GM23338 (cell line): ENCODE data around the gene MYH6. TPM values are rescaled to one million over a fixed set of nuclear protein-coding genes. Genes with fewer than 3 reads are reported as not detected.

ENCODE experiments used
- ATAC-seq: fragments of 200-7000 bp; cut with Tn5 transposase; 3 replicates; pipeline ENCODE4 v1.9.1; 2020
- DNase-seq: peaks from one replicate; pipeline ENCODE4 v3.0.0-alpha.2; 2015; ENCODE audit warnings: low spot score
- H2AFZ ChIP-seq: fragments of 200-600 bp; sonication (generic); 2 replicates; pipeline ENCODE4 v1.8.0; 2016; ENCODE audit warnings: antibody characterized with exemption, mild to moderate bottlenecking, moderate library complexity
- H3F3A ChIP-seq: fragments of 200-600 bp; sonication (generic); replicated peaks from 2 replicates; pipeline ENCODE4 v1.8.0; 2017; ENCODE audit warnings: antibody characterized with exemption, mixed run types, low read depth
- H3K27ac ChIP-seq: fragments of 200-600 bp; sonication (generic); 2 replicates; pipeline ENCODE4 v1.6.1; 2016; ENCODE audit warnings: low read depth
- H3K27me3 ChIP-seq: fragments of 200-600 bp; sonication (generic); 2 replicates; pipeline ENCODE4 v1.8.0; 2016; ENCODE audit warnings: mild to moderate bottlenecking, mixed run types, moderate library complexity; ENCODE audit not compliant: insufficient read depth
- H3K36me3 ChIP-seq: fragments of 200-600 bp; sonication (generic); 2 replicates; pipeline ENCODE4 v1.8.0; 2016; ENCODE audit warnings: mild to moderate bottlenecking; ENCODE audit not compliant: insufficient read depth
- H3K4me1 ChIP-seq: fragments of 200-600 bp; sonication (generic); 2 replicates; pipeline ENCODE4 v1.8.0; 2016; ENCODE audit warnings: mild to moderate bottlenecking, moderate library complexity; ENCODE audit not compliant: insufficient read depth
- H3K4me2 ChIP-seq: fragments of 200-600 bp; sonication (generic); 2 replicates; pipeline ENCODE4 v1.7.1; 2017; ENCODE audit warnings: mixed run types
- H3K4me3 ChIP-seq: fragments of 200-600 bp; sonication (generic); 2 replicates; pipeline ENCODE4 v1.6.1; 2016; ENCODE audit warnings: mixed run types
- H3K79me2 ChIP-seq: fragments of 200-600 bp; sonication (generic); replicated peaks from 2 replicates; pipeline ENCODE4 v1.8.0; 2017; ENCODE audit warnings: mild to moderate bottlenecking; ENCODE audit not compliant: insufficient read depth
- H3K9me2 ChIP-seq: fragments of 200-600 bp; sonication (generic); 2 replicates; pipeline ENCODE4 v1.8.0; 2017; ENCODE audit not compliant: insufficient read depth
- H4K20me1 ChIP-seq: fragments of 200-600 bp; sonication (generic); replicated peaks from 2 replicates; pipeline ENCODE4 v1.8.0; 2017; ENCODE audit warnings: mild to moderate bottlenecking; ENCODE audit not compliant: insufficient read depth
- H3K27ac Mint-ChIP-seq: 2 replicates; pipeline ENCODE4 v1.8.0; 2020; ENCODE audit warnings: inconsistent platforms, mild to moderate bottlenecking, moderate library complexity, mixed read lengths
- H3K27me3 Mint-ChIP-seq: 3 replicates; pipeline ENCODE4 v1.8.0; 2022; ENCODE audit warnings: low read depth, mild to moderate bottlenecking, moderate library complexity, mixed read lengths, inconsistent platforms; ENCODE audit not compliant: insufficient read depth, poor library complexity
- H3K36me3 Mint-ChIP-seq: 3 replicates; pipeline ENCODE4 v1.8.0; 2021; ENCODE audit warnings: low read depth, mild to moderate bottlenecking, inconsistent platforms, moderate library complexity, mixed read lengths
- H3K4me1 Mint-ChIP-seq: 3 replicates; pipeline ENCODE4 v1.8.0; 2020; ENCODE audit warnings: mild to moderate bottlenecking, inconsistent platforms, mixed read lengths
- H3K4me3 Mint-ChIP-seq: 3 replicates; pipeline ENCODE4 v1.8.0; 2021; ENCODE audit warnings: moderate library complexity, mild to moderate bottlenecking, inconsistent platforms, mixed read lengths
- H3K9me3 Mint-ChIP-seq: 3 replicates; pipeline ENCODE4 v1.8.0; 2020; ENCODE audit warnings: moderate library complexity, mild to moderate bottlenecking, inconsistent platforms, mixed read lengths
- CREB1 ChIP-seq: fragments of 250-450 bp; sonication (Bioruptor Pico); IDR thresholded peaks from 2 replicates; pipeline ENCODE4 v1.5.0; 2020; ENCODE audit warnings: low read depth, mild to moderate bottlenecking, moderate library complexity
- EZH2 ChIP-seq: fragments of 200-600 bp; sonication (generic); IDR thresholded peaks from one replicate; pipeline ENCODE4 v1.8.0; 2017; ENCODE audit warnings: antibody characterized with exemption, mild to moderate bottlenecking, low read depth; ENCODE audit not compliant: unreplicated experiment
- EZH2phosphoT487 ChIP-seq: fragments of 200-600 bp; sonication (generic); IDR thresholded peaks from one replicate; pipeline ENCODE4 v1.8.1; 2018; ENCODE audit warnings: antibody characterized with exemption; ENCODE audit not compliant: unreplicated experiment
- JUNB ChIP-seq: IDR thresholded peaks from one replicate; pipeline ENCODE4 v1.6.1; 2016; ENCODE audit warnings: antibody characterized with exemption; ENCODE audit not compliant: unreplicated experiment
- NANOG ChIP-seq: IDR thresholded peaks from 2 replicates; pipeline ENCODE4 v1.6.1; 2016; ENCODE audit warnings: antibody characterized with exemption, borderline replicate concordance
- POLR2AphosphoS5 ChIP-seq: IDR thresholded peaks from 2 replicates; pipeline ENCODE4 v1.6.1; 2016; ENCODE audit warnings: antibody characterized with exemption, low read depth
- STAT1 ChIP-seq: IDR thresholded peaks from one replicate; pipeline ENCODE4 v1.6.1; 2016; ENCODE audit warnings: antibody characterized with exemption; ENCODE audit not compliant: unreplicated experiment
- ZNF114 ChIP-seq: fragments of 250-450 bp; sonication (Bioruptor Pico); IDR thresholded peaks from 2 replicates; pipeline ENCODE4 v1.5.0; 2020; ENCODE audit warnings: mild to moderate bottlenecking, moderate library complexity
- ZNF331 ChIP-seq: fragments of 250-450 bp; sonication (Bioruptor Pico); IDR thresholded peaks from 2 replicates; pipeline ENCODE4 v1.5.0; 2020; ENCODE audit warnings: low read depth, mild to moderate bottlenecking, moderate library complexity
- polyA plus RNA-seq: library from polyadenylated mRNA; unstranded; fragments of >200 nt; fragmentation: Nextera tagmentation; extraction: Ambion mirVana; gene quantifications from 2 replicates; pipeline ENCODE4 v1.2.1, GENCODE V29; 2016
- total RNA-seq: library from RNA; depleted of rRNA; stranded (reverse); fragments of >200 nt; shearing (Covaris generic); gene quantifications from 2 replicates; pipeline ENCODE4 v1.2.3, GENCODE V29; 2014
- TF ChIP-seq, protein P1 (sequence below): IDR thresholded peaks from one replicate; pipeline ENCODE4 v1.6.1; 2018; ENCODE audit warnings: antibody characterized with exemption; ENCODE audit not compliant: unreplicated experiment
- TF ChIP-seq, protein P2 (sequence below): fragments of 250-450 bp; sonication (Bioruptor Pico); IDR thresholded peaks from 2 replicates; pipeline ENCODE4 v1.5.0; 2020; ENCODE audit warnings: mild to moderate bottlenecking, moderate library complexity
- TF ChIP-seq, protein P3 (sequence below): IDR thresholded peaks from 2 replicates; pipeline ENCODE4 v1.6.1; 2016; ENCODE audit warnings: antibody characterized with exemption

The MYH6 gene
- total and polyA plus RNA-seq, 2 experiments from 2014 or later = 0.03 to 0.10 TPM

DNA sequence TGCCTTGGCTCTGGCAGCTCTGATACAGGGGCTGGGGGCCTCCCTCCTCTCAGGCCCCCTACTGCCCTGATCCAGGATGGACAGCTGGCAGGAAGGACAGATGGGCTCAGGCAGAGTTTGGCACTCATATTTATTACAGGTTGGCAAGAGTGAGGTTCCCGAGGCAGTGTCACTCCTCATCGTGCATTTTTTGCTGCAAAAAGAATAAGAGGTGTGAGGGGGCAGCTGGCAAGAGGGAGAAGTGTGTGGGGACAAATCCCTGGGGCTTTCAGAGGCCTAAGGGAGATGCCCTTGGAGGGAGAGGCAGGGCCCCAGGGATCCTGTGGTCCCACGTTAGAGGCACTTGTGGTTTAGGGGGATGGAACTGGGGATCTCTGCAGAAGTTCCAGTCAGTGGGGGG is 26.2 kb downstream of the MYH6 start:
- H3K36me3 Mint-ChIP-seq = no peaks in the 10 kb centered on the region; the same call in 2 of the 3 replicates
- Histone ChIP-seq H4K20me1 (no peaks in the 10 kb centered on the region; the same call in 1 of the 2 replicates), H3K4me1 (no peaks in the 10 kb centered on the region; the same call in 1 of the 2 replicates), H3F3A (no peaks in the 10 kb centered on the region), H2AFZ (no peak overlapping the region), H3K79me2 (no peaks in the 10 kb centered on the region), H3K27ac (no peak overlapping the region), H3K4me2 (no peak overlapping the region), H3K27me3 (peaks cover 23% of the 10 kb centered on the region; the same call in 1 of the 2 replicates), H3K9me2 (no peaks in the 10 kb centered on the region), H3K36me3 (no peaks in the 10 kb centered on the region), H3K4me3 (no peak overlapping the region)
- H3K27ac Mint-ChIP-seq = no peak overlapping the region
- no peaks in the 10 kb centered on the region; the same call in 2 of the 3 replicates for H3K9me3 Mint-ChIP-seq
- no peak for ATAC-seq
- peaks cover 10% of the 10 kb centered on the region for H3K4me1 Mint-ChIP-seq
- peaks cover 20% of the 10 kb centered on the region for H3K27me3 Mint-ChIP-seq
- TF ChIP-seq, protein P1, sequence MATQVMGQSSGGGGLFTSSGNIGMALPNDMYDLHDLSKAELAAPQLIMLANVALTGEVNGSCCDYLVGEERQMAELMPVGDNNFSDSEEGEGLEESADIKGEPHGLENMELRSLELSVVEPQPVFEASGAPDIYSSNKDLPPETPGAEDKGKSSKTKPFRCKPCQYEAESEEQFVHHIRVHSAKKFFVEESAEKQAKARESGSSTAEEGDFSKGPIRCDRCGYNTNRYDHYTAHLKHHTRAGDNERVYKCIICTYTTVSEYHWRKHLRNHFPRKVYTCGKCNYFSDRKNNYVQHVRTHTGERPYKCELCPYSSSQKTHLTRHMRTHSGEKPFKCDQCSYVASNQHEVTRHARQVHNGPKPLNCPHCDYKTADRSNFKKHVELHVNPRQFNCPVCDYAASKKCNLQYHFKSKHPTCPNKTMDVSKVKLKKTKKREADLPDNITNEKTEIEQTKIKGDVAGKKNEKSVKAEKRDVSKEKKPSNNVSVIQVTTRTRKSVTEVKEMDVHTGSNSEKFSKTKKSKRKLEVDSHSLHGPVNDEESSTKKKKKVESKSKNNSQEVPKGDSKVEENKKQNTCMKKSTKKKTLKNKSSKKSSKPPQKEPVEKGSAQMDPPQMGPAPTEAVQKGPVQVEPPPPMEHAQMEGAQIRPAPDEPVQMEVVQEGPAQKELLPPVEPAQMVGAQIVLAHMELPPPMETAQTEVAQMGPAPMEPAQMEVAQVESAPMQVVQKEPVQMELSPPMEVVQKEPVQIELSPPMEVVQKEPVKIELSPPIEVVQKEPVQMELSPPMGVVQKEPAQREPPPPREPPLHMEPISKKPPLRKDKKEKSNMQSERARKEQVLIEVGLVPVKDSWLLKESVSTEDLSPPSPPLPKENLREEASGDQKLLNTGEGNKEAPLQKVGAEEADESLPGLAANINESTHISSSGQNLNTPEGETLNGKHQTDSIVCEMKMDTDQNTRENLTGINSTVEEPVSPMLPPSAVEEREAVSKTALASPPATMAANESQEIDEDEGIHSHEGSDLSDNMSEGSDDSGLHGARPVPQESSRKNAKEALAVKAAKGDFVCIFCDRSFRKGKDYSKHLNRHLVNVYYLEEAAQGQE = no peak
- no peak for DNase-seq
- H3K4me3 Mint-ChIP-seq = no peak overlapping the region

DNA sequence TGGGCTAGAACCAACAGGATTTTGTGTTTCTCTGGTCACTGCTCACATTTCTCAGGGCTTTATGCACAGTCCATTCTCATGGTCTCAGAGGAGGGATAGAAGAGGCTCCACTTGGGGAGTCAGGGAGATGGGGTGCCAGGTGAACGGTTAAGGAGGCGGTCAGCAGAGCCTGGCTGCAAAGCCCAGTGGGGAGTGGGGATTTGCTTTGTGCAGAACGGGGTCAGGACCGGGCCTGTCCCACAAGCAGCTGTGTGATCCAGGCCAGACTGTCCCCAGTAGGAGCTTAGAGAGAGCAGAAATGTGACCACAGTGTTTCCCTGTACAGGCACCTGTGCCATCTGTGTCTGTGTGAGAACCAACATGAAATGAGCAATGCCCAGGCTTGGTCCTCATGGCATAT is 27.1 kb downstream of the MYH6 start:
- H3K27ac Mint-ChIP-seq = no peak overlapping the region
- H3K36me3 Mint-ChIP-seq = no peaks in the 10 kb centered on the region
- peaks cover 19% of the 10 kb centered on the region for H3K4me1 Mint-ChIP-seq
- Histone ChIP-seq H2AFZ (no peak overlapping the region), H3K4me3 (no peak overlapping the region), H3K79me2 (no peaks in the 10 kb centered on the region), H3K4me1 (peaks cover 9% of the 10 kb centered on the region; the same call in 1 of the 2 replicates), H3K27ac (no peak overlapping the region), H4K20me1 (no peaks in the 10 kb centered on the region; the same call in 1 of the 2 replicates), H3K9me2 (no peaks in the 10 kb centered on the region), H3F3A (no peaks in the 10 kb centered on the region), H3K36me3 (no peaks in the 10 kb centered on the region), H3K4me2 (no peak overlapping the region), H3K27me3 (peaks cover 30% of the 10 kb centered on the region; the same call in 1 of the 2 replicates)
- H3K4me3 Mint-ChIP-seq = no peak overlapping the region; the same call in 2 of the 3 replicates
- H3K9me3 Mint-ChIP-seq = no peaks in the 10 kb centered on the region; the same call in 2 of the 3 replicates
- no peak for ATAC-seq
- no peak for DNase-seq
- H3K27me3 Mint-ChIP-seq = peaks cover 23% of the 10 kb centered on the region
- no peak for TF ChIP-seq ZNF331 (CRISPR knock-in tag)
- TF ChIP-seq EZH2phosphoT487 = no peak
- TF ChIP-seq JUNB = no peak
- no peak for TF ChIP-seq EZH2
- TF ChIP-seq, protein P2, sequence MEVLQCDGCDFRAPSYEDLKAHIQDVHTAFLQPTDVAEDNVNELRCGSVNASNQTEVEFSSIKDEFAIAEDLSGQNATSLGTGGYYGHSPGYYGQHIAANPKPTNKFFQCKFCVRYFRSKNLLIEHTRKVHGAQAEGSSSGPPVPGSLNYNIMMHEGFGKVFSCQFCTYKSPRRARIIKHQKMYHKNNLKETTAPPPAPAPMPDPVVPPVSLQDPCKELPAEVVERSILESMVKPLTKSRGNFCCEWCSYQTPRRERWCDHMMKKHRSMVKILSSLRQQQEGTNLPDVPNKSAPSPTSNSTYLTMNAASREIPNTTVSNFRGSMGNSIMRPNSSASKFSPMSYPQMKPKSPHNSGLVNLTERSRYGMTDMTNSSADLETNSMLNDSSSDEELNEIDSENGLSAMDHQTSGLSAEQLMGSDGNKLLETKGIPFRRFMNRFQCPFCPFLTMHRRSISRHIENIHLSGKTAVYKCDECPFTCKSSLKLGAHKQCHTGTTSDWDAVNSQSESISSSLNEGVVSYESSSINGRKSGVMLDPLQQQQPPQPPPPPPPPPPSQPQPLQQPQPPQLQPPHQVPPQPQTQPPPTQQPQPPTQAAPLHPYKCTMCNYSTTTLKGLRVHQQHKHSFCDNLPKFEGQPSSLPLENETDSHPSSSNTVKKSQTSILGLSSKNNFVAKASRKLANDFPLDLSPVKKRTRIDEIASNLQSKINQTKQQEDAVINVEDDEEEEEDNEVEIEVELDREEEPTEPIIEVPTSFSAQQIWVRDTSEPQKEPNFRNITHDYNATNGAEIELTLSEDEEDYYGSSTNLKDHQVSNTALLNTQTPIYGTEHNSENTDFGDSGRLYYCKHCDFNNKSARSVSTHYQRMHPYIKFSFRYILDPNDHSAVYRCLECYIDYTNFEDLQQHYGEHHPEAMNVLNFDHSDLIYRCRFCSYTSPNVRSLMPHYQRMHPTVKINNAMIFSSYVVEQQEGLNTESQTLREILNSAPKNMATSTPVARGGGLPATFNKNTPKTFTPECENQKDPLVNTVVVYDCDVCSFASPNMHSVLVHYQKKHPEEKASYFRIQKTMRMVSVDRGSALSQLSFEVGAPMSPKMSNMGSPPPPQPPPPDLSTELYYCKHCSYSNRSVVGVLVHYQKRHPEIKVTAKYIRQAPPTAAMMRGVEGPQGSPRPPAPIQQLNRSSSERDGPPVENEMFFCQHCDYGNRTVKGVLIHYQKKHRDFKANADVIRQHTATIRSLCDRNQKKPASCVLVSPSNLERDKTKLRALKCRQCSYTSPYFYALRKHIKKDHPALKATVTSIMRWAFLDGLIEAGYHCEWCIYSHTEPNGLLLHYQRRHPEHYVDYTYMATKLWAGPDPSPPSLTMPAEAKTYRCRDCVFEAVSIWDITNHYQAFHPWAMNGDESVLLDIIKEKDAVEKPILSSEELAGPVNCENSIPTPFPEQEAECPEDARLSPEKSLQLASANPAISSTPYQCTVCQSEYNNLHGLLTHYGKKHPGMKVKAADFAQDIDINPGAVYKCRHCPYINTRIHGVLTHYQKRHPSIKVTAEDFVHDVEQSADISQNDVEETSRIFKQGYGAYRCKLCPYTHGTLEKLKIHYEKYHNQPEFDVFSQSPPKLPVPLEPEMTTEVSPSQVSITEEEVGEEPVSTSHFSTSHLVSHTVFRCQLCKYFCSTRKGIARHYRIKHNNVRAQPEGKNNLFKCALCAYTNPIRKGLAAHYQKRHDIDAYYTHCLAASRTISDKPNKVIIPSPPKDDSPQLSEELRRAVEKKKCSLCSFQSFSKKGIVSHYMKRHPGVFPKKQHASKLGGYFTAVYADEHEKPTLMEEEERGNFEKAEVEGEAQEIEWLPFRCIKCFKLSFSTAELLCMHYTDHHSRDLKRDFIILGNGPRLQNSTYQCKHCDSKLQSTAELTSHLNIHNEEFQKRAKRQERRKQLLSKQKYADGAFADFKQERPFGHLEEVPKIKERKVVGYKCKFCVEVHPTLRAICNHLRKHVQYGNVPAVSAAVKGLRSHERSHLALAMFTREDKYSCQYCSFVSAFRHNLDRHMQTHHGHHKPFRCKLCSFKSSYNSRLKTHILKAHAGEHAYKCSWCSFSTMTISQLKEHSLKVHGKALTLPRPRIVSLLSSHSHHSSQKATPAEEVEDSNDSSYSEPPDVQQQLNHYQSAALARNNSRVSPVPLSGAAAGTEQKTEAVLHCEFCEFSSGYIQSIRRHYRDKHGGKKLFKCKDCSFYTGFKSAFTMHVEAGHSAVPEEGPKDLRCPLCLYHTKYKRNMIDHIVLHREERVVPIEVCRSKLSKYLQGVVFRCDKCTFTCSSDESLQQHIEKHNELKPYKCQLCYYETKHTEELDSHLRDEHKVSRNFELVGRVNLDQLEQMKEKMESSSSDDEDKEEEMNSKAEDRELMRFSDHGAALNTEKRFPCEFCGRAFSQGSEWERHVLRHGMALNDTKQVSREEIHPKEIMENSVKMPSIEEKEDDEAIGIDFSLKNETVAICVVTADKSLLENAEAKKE (CRISPR knock-in tag) = no peak
- no peak for TF ChIP-seq POLR2AphosphoS5
- no peak for TF ChIP-seq CREB1
- no peak for TF ChIP-seq ZNF114 (CRISPR knock-in tag)
- no peak for TF ChIP-seq NANOG
- TF ChIP-seq STAT1 = no peak
- TF ChIP-seq, protein P3, sequence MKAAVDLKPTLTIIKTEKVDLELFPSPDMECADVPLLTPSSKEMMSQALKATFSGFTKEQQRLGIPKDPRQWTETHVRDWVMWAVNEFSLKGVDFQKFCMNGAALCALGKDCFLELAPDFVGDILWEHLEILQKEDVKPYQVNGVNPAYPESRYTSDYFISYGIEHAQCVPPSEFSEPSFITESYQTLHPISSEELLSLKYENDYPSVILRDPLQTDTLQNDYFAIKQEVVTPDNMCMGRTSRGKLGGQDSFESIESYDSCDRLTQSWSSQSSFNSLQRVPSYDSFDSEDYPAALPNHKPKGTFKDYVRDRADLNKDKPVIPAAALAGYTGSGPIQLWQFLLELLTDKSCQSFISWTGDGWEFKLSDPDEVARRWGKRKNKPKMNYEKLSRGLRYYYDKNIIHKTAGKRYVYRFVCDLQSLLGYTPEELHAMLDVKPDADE = no peak
